ENCODE measurements around the gene HSD3B7. TPM values are rescaled to one million over a fixed set of nuclear protein-coding genes. Genes with fewer than 3 reads are reported as not detected.

HSD3B7 gene
- polyA plus RNA-seq, 1 donor: 11.7 TPM

DNA sequence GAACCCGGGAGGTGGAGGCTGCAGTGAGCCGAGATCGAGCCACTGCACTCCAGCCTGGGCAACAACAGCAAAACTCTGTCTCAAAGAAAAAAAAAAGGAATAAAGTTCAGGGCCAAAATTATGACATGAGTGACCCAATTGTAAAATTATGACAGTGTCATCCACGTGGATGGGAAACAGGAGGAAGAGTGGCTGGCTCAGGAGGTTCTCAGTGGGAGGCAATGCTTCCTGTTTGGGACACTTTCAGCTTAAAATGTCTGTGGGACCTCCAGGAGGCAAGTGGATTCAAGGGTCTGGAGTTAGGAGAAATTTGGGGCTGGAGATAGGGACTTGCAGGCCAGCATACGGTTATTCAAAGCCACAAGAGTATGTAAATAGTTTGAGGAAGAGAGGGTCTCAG lies 40.3 kb downstream of the HSD3B7 start:
- WGBS (ENCODE audit: insufficient coverage, low lambda C conversion rate): 83% methylated on average over 1 of the region's 5 CpGs
- DNase-seq: no peak
- Histone ChIP-seq H3K4me1 (ENCODE audit: control insufficient read depth, insufficient read depth, low read length) (peaks cover 3% of the 10 kb centered on the region), H3K36me3 (ENCODE audit: control insufficient read depth, insufficient read depth, low read length) (no peaks in the 10 kb centered on the region), H3K27me3 (ENCODE audit: control insufficient read depth, insufficient read depth, low read length) (no peaks in the 10 kb centered on the region), H3K9me3 (ENCODE audit: control insufficient read depth, low read depth, low read length) (no peaks in the 10 kb centered on the region), H3K4me3 (ENCODE audit: low read length) (no peak overlapping the region), H3K27ac (ENCODE audit: low read length) (no peak overlapping the region)

DNA sequence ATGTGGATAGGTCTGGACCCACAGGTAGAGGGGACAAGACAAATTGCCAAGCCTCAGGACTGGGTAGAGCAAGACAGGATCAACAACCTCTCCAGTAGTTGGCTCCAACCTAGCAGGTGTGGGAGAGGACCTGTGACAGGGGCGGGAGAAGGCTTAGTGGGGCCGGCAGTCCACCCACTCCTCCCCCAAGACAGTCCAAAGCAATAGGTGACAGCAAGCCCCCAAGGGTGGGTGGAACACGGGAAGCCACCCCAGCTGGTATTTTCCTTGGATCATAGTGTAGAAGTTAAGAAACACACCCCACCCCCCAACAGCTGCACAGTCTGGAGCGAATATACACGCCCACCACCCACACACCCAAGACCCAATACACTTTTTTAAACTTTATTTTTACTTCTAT lies 44.3 kb downstream of the HSD3B7 start:
- WGBS (ENCODE audit: insufficient coverage, low lambda C conversion rate): no CpG with 5 or more reads among the region's 5 CpGs
- Histone ChIP-seq H3K36me3 (ENCODE audit: control insufficient read depth, insufficient read depth, low read length) (no peaks in the 10 kb centered on the region), H3K27me3 (ENCODE audit: control insufficient read depth, insufficient read depth, low read length) (no peaks in the 10 kb centered on the region), H3K9me3 (ENCODE audit: control insufficient read depth, low read depth, low read length) (peaks cover 2% of the 10 kb centered on the region), H3K4me3 (ENCODE audit: low read length) (no peak overlapping the region), H3K4me1 (ENCODE audit: control insufficient read depth, insufficient read depth, low read length) (peaks cover 2% of the 10 kb centered on the region), H3K27ac (ENCODE audit: low read length) (no peak overlapping the region)
- DNase-seq: no peak

GRCh38 chr16:31031276-31031675 lies 46.3 kb downstream of the HSD3B7 start:
- DNase-seq: no peak
- WGBS (ENCODE audit: insufficient coverage, low lambda C conversion rate): 80% methylated on average over 1 of the region's 4 CpGs
- Histone ChIP-seq H3K4me3 (ENCODE audit: low read length) (no peak overlapping the region), H3K4me1 (ENCODE audit: control insufficient read depth, insufficient read depth, low read length) (peaks cover 5% of the 10 kb centered on the region), H3K27me3 (ENCODE audit: control insufficient read depth, insufficient read depth, low read length) (no peaks in the 10 kb centered on the region), H3K36me3 (ENCODE audit: control insufficient read depth, insufficient read depth, low read length) (peaks cover 19% of the 10 kb centered on the region), H3K27ac (ENCODE audit: low read length) (no peak overlapping the region), H3K9me3 (ENCODE audit: control insufficient read depth, low read depth, low read length) (peaks cover 2% of the 10 kb centered on the region)

DNA sequence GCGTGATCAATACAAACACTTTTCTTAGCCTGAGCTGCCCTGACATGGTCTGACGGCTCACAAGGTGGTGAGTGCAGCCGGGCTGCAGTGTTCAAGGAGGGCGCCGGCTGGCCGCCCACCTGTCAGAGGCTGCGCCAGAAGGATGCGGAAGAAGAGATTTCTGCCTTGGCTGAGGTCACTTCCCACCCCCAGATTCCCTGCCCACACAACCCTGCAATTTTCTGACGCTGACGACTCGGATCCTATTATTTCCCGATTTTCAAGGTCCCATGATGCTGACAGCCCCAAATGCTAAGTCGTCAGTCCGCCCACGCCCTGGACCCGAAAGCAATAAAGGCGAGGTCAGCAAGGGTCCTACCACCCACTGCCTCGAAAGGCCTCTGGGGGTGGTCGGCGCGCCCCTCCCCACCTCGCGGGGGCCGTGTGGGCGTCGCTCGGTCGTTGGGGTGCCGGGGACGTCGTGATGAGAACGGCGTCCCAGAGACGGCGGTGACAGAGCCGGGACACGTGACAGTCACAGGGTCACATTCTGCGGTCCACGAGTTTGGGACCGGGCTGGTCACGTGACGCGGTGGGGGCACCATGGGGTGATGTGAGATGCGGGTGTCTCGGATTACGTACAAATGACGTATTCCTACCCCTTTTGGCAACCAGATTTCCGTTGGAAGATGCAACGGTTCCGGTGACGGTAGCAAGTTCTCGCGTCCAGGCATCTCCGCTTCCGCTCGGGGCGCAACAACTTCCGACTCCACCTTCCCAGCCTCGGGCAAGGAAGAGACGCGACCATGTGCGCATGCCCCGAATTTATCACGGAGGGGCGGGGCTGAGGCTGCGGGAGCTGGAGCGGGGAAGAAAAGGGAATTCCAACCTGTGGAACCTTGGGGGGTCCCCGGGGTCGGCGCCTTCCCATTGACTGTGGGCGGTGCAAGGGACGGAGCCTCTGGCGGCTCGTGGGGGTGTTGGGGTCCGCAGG lies 48.0 kb downstream of the HSD3B7 start, which contains the start of gene STX4:
STX4 (plus strand) TSS at position 823 of the 973 bp plus-strand sequence. CDS start 248 bp downstream, outside the sequence.
- DNase-seq: peak; percentile 98
- Histone ChIP-seq H3K9me3 (ENCODE audit: control insufficient read depth, low read depth, low read length) (peaks cover 2% of the 10 kb centered on the region), H3K4me1 (ENCODE audit: control insufficient read depth, insufficient read depth, low read length) (peaks cover 5% of the 10 kb centered on the region), H3K4me3 (ENCODE audit: low read length) (peak within 1 kb of the TSS; percentile 100), H3K36me3 (ENCODE audit: control insufficient read depth, insufficient read depth, low read length) (peaks cover 26% of the 10 kb centered on the region), H3K27me3 (ENCODE audit: control insufficient read depth, insufficient read depth, low read length) (no peaks in the 10 kb centered on the region), H3K27ac (ENCODE audit: low read length) (peak within 1 kb of the TSS; percentile 90)
- WGBS (ENCODE audit: insufficient coverage, low lambda C conversion rate): no CpG with 5 or more reads among the region's 75 CpGs

DNA sequence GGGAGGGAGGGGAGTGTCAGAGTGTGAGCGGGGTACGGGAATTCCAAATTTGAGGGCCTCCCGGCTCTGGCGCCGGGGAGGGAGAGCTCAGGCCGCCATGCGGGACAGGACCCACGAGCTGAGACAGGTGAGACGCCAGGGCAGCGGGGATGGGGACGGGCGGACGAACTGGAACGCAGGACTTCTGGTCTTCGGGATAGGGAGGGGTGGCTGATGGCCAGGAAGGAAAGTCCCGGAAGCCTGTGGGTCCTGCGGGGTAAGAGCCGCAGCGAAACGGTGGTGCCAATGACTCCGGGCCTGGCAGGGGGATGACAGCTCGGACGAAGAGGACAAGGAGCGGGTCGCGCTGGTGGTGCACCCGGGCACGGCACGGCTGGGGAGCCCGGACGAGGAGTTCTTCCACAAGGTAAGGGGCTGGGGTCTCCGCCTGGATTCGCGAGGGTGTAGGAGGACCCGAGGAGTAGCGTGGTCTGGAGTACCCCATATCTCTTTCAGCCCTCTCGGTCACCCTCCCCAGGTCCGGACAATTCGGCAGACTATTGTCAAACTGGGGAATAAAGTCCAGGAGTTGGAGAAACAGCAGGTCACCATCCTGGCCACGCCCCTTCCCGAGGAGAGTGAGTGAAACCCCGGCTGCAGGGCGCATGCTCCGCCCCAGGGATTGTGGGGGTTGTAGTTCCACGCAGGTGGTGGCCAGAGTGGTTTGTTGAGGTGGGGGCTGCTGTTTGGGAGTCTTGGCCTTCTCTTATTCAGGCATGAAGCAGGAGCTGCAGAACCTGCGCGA lies 48.9 kb downstream of the HSD3B7 start:
- H3K4me1 ChIP-seq (ENCODE audit: control insufficient read depth, insufficient read depth, low read length): peaks cover 5% of the 10 kb centered on the region
- no peaks in the 10 kb centered on the region for H3K27me3 ChIP-seq (ENCODE audit: control insufficient read depth, insufficient read depth, low read length)
- H3K36me3 ChIP-seq (ENCODE audit: control insufficient read depth, insufficient read depth, low read length): peaks cover 35% of the 10 kb centered on the region
- peak overlapping the region; percentile 100 for H3K4me3 ChIP-seq (ENCODE audit: low read length)
- peaks cover 2% of the 10 kb centered on the region for H3K9me3 ChIP-seq (ENCODE audit: control insufficient read depth, low read depth, low read length)
- peak; percentile 88 to 89 for DNase-seq
- no CpG with 5 or more reads among the region's 47 CpGs for WGBS (ENCODE audit: insufficient coverage, low lambda C conversion rate)
- H3K27ac ChIP-seq (ENCODE audit: low read length): peak overlapping the region; percentile 90

DNA sequence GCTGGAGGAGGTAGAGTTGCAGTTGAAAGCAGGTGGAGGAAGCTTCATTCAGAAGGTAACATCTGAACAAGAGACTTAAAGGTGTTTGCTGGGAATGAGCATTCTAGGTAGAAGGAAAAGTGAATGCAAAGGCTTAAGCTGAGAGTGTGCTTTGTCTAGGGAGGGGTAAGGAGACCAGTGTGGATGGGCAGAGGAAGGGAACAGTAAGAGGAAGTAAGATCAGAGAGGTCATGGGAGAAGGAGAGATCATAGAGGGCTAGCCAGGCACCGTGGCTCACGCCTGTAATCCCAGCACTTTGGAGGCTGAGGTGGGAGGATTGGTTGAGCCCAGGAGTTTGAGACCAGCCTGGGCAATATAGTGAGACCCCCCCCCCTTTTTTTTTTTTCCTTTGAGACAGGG lies 51.7 kb downstream of the HSD3B7 start:
- Histone ChIP-seq H3K4me1 (ENCODE audit: control insufficient read depth, insufficient read depth, low read length) (peaks cover 5% of the 10 kb centered on the region), H3K27me3 (ENCODE audit: control insufficient read depth, insufficient read depth, low read length) (no peaks in the 10 kb centered on the region), H3K9me3 (ENCODE audit: control insufficient read depth, low read depth, low read length) (peaks cover 2% of the 10 kb centered on the region), H3K27ac (ENCODE audit: low read length) (no peak overlapping the region), H3K4me3 (ENCODE audit: low read length) (no peak overlapping the region), H3K36me3 (ENCODE audit: control insufficient read depth, insufficient read depth, low read length) (peaks cover 52% of the 10 kb centered on the region)
- no CpG with 5 or more reads among the region's 2 CpGs for WGBS (ENCODE audit: insufficient coverage, low lambda C conversion rate)
- DNase-seq: no peak

Other genes with a start within 250 kb of the HSD3B7 start
- 38.2 TPM for gene PHKG2, start 236.8 kb upstream of the HSD3B7 start, polyA plus RNA-seq
- gene CFAP119, start 223.1 kb upstream of the HSD3B7 start, polyA plus RNA-seq: 4.2 TPM
- gene RNF40, start 222.9 kb upstream of the HSD3B7 start, polyA plus RNA-seq: 84.5 TPM
- 15.4 TPM for gene ZNF629, start 198.0 kb upstream of the HSD3B7 start, polyA plus RNA-seq
- gene BCL7C, start 91.1 kb upstream of the HSD3B7 start, polyA plus RNA-seq: 25.6 TPM
- gene CTF1, start 88.6 kb upstream of the HSD3B7 start, polyA plus RNA-seq: 4.0 TPM
- 17.6 TPM for gene FBXL19, start 61.6 kb upstream of the HSD3B7 start, polyA plus RNA-seq
- 24.5 TPM for gene ORAI3, start 36.1 kb upstream of the HSD3B7 start, polyA plus RNA-seq
- gene SETD1A, start 27.5 kb upstream of the HSD3B7 start, polyA plus RNA-seq: 12.3 TPM
- gene STX1B, start 25.4 kb downstream of the HSD3B7 start, polyA plus RNA-seq: 1.9 TPM
- gene STX4, start 48.4 kb downstream of the HSD3B7 start, polyA plus RNA-seq: 76.6 TPM
- 5.4 TPM for gene ZNF668, start 89.0 kb downstream of the HSD3B7 start, polyA plus RNA-seq
- 12.4 TPM for gene ZNF646, start 89.2 kb downstream of the HSD3B7 start, polyA plus RNA-seq
- gene PRSS53, start 103.7 kb downstream of the HSD3B7 start, polyA plus RNA-seq: 1.8 TPM
- 51.8 TPM for gene VKORC1, start 109.6 kb downstream of the HSD3B7 start, polyA plus RNA-seq
- 26.5 TPM for gene BCKDK, start 123.2 kb downstream of the HSD3B7 start, polyA plus RNA-seq
- gene KAT8, start 132.5 kb downstream of the HSD3B7 start, polyA plus RNA-seq: 57.7 TPM
- gene PRSS8, start 150.5 kb downstream of the HSD3B7 start, polyA plus RNA-seq: 252 TPM
- 2.0 TPM for gene PRSS36, start 164.9 kb downstream of the HSD3B7 start, polyA plus RNA-seq
- 494 TPM for gene FUS, start 194.9 kb downstream of the HSD3B7 start, polyA plus RNA-seq
- 42.4 TPM for gene PYCARD, start 217.6 kb downstream of the HSD3B7 start, polyA plus RNA-seq
- gene TRIM72, start 228.9 kb downstream of the HSD3B7 start, polyA plus RNA-seq: 0.10 TPM
- 0.19 TPM for gene PYDC1, start 231.9 kb downstream of the HSD3B7 start, polyA plus RNA-seq

All from large intestine (tissue), 3 donors.